Heart left ventricle (tissue), 16 donors: ENCODE data around the gene POLG. TPM values are rescaled to one million over a fixed set of nuclear protein-coding genes. Genes with fewer than 3 reads are reported as not detected.

Source experiments
- ATAC-seq, 4 donors: fragments of 200-7000 bp; cut with Tn5 transposase; one replicate each; pipeline ENCODE4 v1.9.1; 2020 to 2022; ENCODE audit warnings: moderate library complexity in 4 of 4, mild to moderate bottlenecking in 3 of 4, moderate number of reproducible peaks in 1 of 4
- DNase-seq, 5 donors: peaks; one replicate each; pipeline ENCODE4 v3.0.0-alpha.2; 2020
- H3K27ac ChIP-seq, 12 donors: fragments of 200-600 bp; sonication (generic) in 4 of 12; one replicate each; pipeline versions ENCODE4 v1.5.0 to v1.8.0; 2016 to 2022; ENCODE audit warnings: mild to moderate bottlenecking in 2 of 12
- H3K27me3 ChIP-seq, 9 donors: fragments of 200-600 bp; sonication (generic) in 2 of 9; one replicate each; pipeline versions ENCODE4 v1.5.1 to v1.8.0; 2016 to 2022; ENCODE audit warnings: mild to moderate bottlenecking in 3 of 9
- H3K36me3 ChIP-seq, 9 donors: fragments of 200-600 bp; sonication (generic) in 2 of 9; one replicate each; pipeline versions ENCODE4 v1.5.0 to v1.8.0; 2018 to 2022; ENCODE audit warnings: mild to moderate bottlenecking in 2 of 9
- H3K4me1 ChIP-seq, 12 donors: fragments of 200-600 bp; sonication (generic) in 4 of 12; one replicate each; pipeline versions ENCODE4 v1.5.0 to v1.8.0; 2016 to 2022; ENCODE audit warnings: mild to moderate bottlenecking in 3 of 12
- H3K4me3 ChIP-seq, 12 donors: fragments of 200-600 bp; sonication (generic) in 4 of 12; one replicate each; pipeline versions ENCODE4 v1.5.0 to v1.8.0; 2017 to 2022; ENCODE audit warnings: mild to moderate bottlenecking in 9 of 12, moderate library complexity in 4 of 12
- H3K9me3 ChIP-seq, 12 donors: fragments of 200-600 bp; sonication (generic) in 4 of 12; one replicate each; pipeline versions ENCODE4 v1.5.0 to v1.8.0; 2016 to 2022; ENCODE audit warnings: mild to moderate bottlenecking in 1 of 12
- POLR2A ChIP-seq, 2 donors: fragments of 450-650 bp; IDR thresholded peaks; one replicate each; pipeline ENCODE4 v1.6.1; 2017; ENCODE audit warnings: antibody characterized with exemption in 2 of 2, mild to moderate bottlenecking in 2 of 2, moderate library complexity in 2 of 2
- whole genome bisulfite sequencing, 4 donors: extraction: QIAGEN DNeasy Blood & Tissue Kit in 2 of 4; methylation state at CpG; one replicate each; pipeline versions ENCODE4 v1.1.5 to v1.1.7; 2013 to 2018; 5-methylcytosine and 5-hydroxymethylcytosine counted together
- intact Hi-C, 10 donors: fragments of 100-400 bp; cut with DNase I; formaldehyde crosslinking; loops; one replicate each; pipeline versions ENCODE4 v1.11.1 to v1.14.2; 2022
- polyA plus RNA-seq, 2 donors: library from polyadenylated mRNA; stranded (reverse); fragments of 200-250 nt; gene quantifications; one replicate each; pipeline ENCODE4 v1.2.3, GENCODE V29; 2013
- total RNA-seq, 9 donors: library from RNA; depleted of rRNA in 2 of 9; stranded (reverse); fragments of >200 nt in 2 of 9; fragmentation: NEBNext Ultra II Directional in 3 of 9; extraction: Animal tissue kit (Norgen Biotek cat#: 25700) in 3 of 9; gene quantifications; one replicate each; pipeline versions ENCODE4 v1.1.0 to v1.2.4, GENCODE V29; 2016 to 2023
- TF ChIP-seq, protein P1 (sequence below), 12 donors: fragments of 200-600 bp; sonication (generic) in 4 of 12; IDR thresholded peaks; one replicate each; pipeline versions ENCODE4 v1.5.0 to v1.8.0; 2018 to 2022; ENCODE audit warnings: antibody characterized with exemption in 12 of 12, mild to moderate bottlenecking in 5 of 12
- donor health status: ischemic (EF 13 %, LVEDD 7.1; RV severe dilation, severe dysfunction).
- donor health status: healthy with polysubstance abuse.
- donor health status: DM: no; HTN: yes; CAD: no.
- donor health status: DM: no; HTN: no; CAD: no.
- donor health status: ischemic (EF 25% LVEDD 6.9; RV normal size, moderate dysfunction).
- donor health status: ischemic (EF 25% LVEDD 5.7; RV mildly dilated, moderate dysfunction).
- donor health status: healthy.
- donor health status: DM: yes; HTN: yes; CAD: no.
- donor health status: ischemic (EF 35%, LVEDD 5.7; RV mildly dilated, moderate dysfunction).
- donor health status: nonischemic (EF 11% LVEDD 7.7; RV severe dilation, severe dysfunction).
- donor health status: DM: yes; HTN: yes; CAD: no.
- donor health status: PGD.
- donor health status: ischemic (EF 29% LVEDD 5.4; RV normal size, mild dysfunction).
- donor health status: nonischemic (EF 23%, LVEDD 6.1; RV moderate dilation, normal function).

Gene POLG
- total and polyA plus RNA-seq, 11 donors = 32.1 to 79.8 (median 38.4) TPM

DNA sequence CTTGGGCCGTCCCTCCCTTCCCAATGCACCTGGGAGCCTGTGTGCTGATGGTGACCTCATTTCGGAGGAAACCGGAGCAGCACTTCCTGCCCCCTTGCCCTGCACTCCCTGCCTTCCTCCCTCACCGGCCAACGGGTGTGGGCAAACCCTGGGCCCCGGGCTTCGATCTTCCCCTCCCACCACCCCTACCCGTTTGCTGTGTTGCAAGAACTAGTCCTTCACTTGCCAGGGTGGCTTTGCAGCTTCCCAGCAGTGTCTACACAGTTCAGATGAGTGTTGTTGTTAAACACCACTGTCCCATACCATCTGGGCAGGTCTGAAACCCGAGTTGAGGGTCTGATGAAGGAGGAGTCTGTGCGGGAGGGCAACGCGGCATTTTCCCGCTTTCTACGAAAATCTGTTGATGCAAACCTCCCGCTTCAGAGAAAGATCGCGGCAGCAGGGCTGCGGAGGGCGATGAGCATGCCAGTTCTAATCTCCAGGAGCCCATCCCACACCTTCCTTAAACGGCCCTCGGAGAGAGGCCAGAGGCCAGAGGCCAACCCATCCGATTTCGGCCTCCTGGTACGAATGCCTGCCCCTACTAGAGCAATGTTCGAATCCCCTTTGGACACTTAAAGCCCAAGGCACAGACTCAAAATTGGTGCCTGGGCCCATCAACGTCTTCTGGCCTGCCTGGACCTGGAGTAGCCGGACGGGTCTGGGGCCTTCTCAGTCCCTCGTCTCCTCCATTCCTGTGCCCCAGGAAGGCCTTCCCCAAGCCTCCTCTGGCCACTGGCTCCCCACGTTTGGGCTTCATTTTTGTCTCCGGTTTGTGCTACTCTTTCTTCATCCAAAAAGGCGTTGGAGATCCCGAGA is 35.7 kb upstream of the POLG start:
- H3K27me3 ChIP-seq = peaks cover 73 to 100% (median 98%) of the 10 kb centered on the region in 9 donors
- H3K4me1 ChIP-seq = peaks cover 0 to 29% (median 9%) of the 10 kb centered on the region in 12 donors
- 5 to 7% (median 6%) methylated on average over 33 of the region's 33 CpGs for WGBS, 4 donors
- intact Hi-C loops = no loop called here
- no peak for DNase-seq
- TF ChIP-seq, protein P1, sequence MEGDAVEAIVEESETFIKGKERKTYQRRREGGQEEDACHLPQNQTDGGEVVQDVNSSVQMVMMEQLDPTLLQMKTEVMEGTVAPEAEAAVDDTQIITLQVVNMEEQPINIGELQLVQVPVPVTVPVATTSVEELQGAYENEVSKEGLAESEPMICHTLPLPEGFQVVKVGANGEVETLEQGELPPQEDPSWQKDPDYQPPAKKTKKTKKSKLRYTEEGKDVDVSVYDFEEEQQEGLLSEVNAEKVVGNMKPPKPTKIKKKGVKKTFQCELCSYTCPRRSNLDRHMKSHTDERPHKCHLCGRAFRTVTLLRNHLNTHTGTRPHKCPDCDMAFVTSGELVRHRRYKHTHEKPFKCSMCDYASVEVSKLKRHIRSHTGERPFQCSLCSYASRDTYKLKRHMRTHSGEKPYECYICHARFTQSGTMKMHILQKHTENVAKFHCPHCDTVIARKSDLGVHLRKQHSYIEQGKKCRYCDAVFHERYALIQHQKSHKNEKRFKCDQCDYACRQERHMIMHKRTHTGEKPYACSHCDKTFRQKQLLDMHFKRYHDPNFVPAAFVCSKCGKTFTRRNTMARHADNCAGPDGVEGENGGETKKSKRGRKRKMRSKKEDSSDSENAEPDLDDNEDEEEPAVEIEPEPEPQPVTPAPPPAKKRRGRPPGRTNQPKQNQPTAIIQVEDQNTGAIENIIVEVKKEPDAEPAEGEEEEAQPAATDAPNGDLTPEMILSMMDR (IDR thresholded peaks at IDR 0.05) = no peak
- TF ChIP-seq POLR2A (IDR thresholded peaks at IDR 0.05) = no peak
- no peaks in the 10 kb centered on the region for H3K36me3 ChIP-seq
- no peak for ATAC-seq
- peak overlapping the region in 1 of 12 donors; percentile 7 for H3K4me3 ChIP-seq
- H3K9me3 ChIP-seq = no peaks in the 10 kb centered on the region
- H3K27ac ChIP-seq = no peak overlapping the region

DNA sequence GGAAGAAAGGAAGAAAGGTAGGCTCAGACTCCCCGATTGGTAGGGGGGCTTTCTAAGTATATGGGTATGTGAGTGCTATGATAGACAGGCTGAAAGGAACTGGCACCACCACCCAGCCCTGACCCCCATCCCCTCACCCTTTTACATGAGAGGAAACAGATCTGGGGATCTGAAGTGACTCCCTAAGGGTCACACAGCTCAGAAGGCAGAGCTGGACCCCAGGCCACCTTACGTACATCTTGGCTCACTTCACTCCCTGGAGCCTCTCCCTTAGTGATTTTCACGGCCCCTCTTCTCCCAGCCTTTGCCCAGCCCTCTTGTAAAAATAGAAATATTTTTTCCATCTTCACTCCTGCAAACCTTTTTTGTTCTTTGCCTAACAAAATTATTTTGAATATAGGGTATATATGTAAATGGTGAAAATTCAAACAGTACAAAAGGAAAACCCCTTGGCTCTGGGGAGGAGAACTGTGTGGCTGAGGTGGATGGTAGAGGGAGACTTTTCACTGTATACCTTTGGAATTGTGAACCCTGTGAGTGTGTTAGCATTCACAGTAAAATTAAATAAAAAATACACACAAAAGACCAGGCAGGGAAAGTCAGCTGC is 34.8 kb upstream of the POLG start:
- WGBS, 4 donors = 10 to 20% (median 12%) methylated on average over 3 of the region's 3 CpGs
- DNase-seq = no peak
- H3K36me3 ChIP-seq = no peaks in the 10 kb centered on the region
- H3K9me3 ChIP-seq = no peaks in the 10 kb centered on the region
- H3K27ac ChIP-seq = no peak overlapping the region
- H3K4me1 ChIP-seq = peaks cover 0 to 29% (median 9%) of the 10 kb centered on the region in 12 donors
- H3K27me3 ChIP-seq = peaks cover 82 to 100% (median 98%) of the 10 kb centered on the region in 9 donors
- TF ChIP-seq, protein P1 (IDR thresholded peaks at IDR 0.05) = no peak
- no peak for TF ChIP-seq POLR2A (IDR thresholded peaks at IDR 0.05)
- ATAC-seq = no peak
- no peak overlapping the region for H3K4me3 ChIP-seq
- intact Hi-C loops = loop anchor here in 1 of 10 donors (10.0 kb wide), 1 partner anchor 185 kb away; no protein-coding TSS in a partner anchor

DNA sequence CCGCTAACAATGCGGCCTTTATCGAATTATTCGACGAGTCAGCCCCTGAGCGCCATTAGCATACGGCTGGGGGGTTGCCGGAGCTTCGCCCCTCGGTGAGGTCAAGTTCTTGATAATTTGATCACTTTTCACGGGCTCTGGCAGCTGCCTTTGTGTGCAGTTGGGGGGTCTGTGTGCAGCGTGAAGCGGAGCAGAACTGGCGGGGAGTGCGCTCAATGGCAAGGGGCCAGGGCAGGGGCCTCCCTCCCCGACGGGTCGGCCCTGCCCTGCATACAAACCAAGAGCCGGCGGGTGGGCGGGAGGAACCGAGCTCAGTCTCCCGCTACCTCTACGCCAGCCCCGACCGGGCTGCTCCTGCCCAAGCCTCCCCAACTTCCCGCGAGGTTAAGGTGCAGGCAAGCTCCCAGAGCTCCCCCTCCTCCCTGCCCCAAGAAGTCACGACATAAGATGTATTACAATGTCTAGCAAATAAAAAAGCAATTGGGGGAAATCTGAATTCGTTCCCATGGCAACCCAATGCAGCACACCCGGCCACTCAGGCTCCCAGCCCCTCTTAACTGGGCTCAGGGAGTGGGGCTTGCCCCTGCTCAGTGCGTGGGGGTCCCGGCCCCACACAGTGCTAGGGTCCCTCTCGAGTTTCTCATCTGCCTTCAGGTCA is 34.1 kb upstream of the POLG start:
- H3K27me3 ChIP-seq = peaks cover 88 to 100% (median 99%) of the 10 kb centered on the region in 9 donors
- TF ChIP-seq, protein P1 (IDR thresholded peaks at IDR 0.05) = no peak
- no peak for TF ChIP-seq POLR2A (IDR thresholded peaks at IDR 0.05)
- WGBS, 4 donors = 1 to 5% (median 2%) methylated on average over 28 to 34 of the region's 34 CpGs
- no peak overlapping the region for H3K27ac ChIP-seq
- no peak for DNase-seq
- intact Hi-C loops = loop anchor here in 1 of 10 donors (10.0 kb wide), 1 partner anchor 186 kb away; no protein-coding TSS in a partner anchor
- no peaks in the 10 kb centered on the region for H3K36me3 ChIP-seq
- H3K4me1 ChIP-seq = peaks cover 0 to 35% (median 9%) of the 10 kb centered on the region in 12 donors
- no peak overlapping the region for H3K4me3 ChIP-seq
- no peaks in the 10 kb centered on the region for H3K9me3 ChIP-seq
- no peak for ATAC-seq
